ENCODE data around the gene SLC6A4. TPM values are rescaled to one million over a fixed set of nuclear protein-coding genes. Genes with fewer than 3 reads are reported as not detected.

Gene SLC6A4
- total RNA-seq, 5 donors from 2014 or later (not counting 1 experiment from before 2014, with no cell fraction given), result 0.18 to 0.32 TPM; not detected in 3

DNA sequence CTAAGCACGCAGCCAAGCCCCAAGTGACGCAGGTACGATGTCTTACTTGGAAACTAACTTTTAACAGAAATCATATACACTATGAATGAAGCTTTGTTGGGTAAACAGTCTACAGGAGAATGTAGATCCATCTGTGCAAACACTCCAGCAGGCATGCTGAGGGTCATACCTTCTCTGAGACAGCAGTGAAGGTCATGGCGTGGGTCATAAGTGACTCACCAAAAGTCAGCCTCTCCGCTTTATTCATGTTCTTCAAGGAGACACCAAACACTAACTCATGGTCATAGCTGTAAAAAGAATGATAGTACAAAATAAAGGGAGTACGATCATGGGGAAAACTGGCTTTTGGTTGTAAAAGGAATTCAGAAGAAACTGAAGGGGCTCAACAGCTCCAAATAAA, 35.6 kb upstream of the SLC6A4 start:
- ATAC-seq (replicated peaks in 1 of 4), result no peak
- Mint-ChIP-seq H3K27ac (no peak overlapping the region), H3K4me3 (no peak overlapping the region), H3K4me1 (no peaks in the 10 kb centered on the region), H3K9me3 (no peaks in the 10 kb centered on the region), H3K27me3 (no peaks in the 10 kb centered on the region), H3K36me3 (peaks cover 67% of the 10 kb centered on the region)
- no peak overlapping the region for H3K4me3 ChIP-seq (ENCODE audit: control insufficient read depth in 1 of 2, extremely low read depth in 1 of 2, low read length in 1 of 2)
- ChIA-PET CTCF (interaction anchor here in 1 of 2 donors (0.8 kb wide), 1 partner anchor 66 kb away, joined by 3 read pairs; no protein-coding TSS in a partner anchor), POLR2A (no interaction called here)
- DNase-seq, result no peak
- H3K9me3 ChIP-seq, result no peaks in the 10 kb centered on the region
- no peak overlapping the region for H3K27ac ChIP-seq (ENCODE audit: low read length)
- no peaks in the 10 kb centered on the region for H3K4me1 ChIP-seq (ENCODE audit: control insufficient read depth in 1 of 2, extremely low read depth in 1 of 2, insufficient read depth in 2 of 2, low read length in 2 of 2)
- H3K27me3 ChIP-seq (replicated peaks in 1 of 2; ENCODE audit: control insufficient read depth in 2 of 2, extremely low read depth in 1 of 2, insufficient read depth in 2 of 2, low read length in 1 of 2), result no peaks in the 10 kb centered on the region
- no CpG with 5 or more reads among the region's 6 CpGs for WGBS (ENCODE audit: insufficient coverage)
- peaks cover 12 to 73% of the 10 kb centered on the region in 2 donors for H3K36me3 ChIP-seq (ENCODE audit: control insufficient read depth in 2 of 2, extremely low read depth in 1 of 2, insufficient read depth in 1 of 2, low read length in 1 of 2)

DNA sequence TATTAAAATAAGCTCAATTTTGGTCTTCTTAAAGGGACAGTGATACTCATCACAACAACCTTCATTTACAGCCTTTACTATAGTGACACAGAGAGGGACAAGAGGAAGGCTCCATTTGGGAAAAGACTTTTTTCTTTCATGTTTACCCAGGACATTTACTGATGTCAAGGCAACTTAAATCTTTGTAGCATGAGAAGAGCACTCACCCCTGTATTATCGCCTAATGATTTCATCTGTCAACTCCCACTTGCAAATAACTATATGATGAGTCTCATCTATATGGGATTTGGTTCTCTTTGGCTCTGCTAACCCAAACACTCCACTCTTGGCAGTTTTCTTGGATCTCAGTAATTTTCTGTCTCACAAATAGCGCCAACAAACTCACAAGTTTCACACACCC, 32.1 kb upstream of the SLC6A4 start:
- CTCF ChIA-PET, result no interaction called here

DNA sequence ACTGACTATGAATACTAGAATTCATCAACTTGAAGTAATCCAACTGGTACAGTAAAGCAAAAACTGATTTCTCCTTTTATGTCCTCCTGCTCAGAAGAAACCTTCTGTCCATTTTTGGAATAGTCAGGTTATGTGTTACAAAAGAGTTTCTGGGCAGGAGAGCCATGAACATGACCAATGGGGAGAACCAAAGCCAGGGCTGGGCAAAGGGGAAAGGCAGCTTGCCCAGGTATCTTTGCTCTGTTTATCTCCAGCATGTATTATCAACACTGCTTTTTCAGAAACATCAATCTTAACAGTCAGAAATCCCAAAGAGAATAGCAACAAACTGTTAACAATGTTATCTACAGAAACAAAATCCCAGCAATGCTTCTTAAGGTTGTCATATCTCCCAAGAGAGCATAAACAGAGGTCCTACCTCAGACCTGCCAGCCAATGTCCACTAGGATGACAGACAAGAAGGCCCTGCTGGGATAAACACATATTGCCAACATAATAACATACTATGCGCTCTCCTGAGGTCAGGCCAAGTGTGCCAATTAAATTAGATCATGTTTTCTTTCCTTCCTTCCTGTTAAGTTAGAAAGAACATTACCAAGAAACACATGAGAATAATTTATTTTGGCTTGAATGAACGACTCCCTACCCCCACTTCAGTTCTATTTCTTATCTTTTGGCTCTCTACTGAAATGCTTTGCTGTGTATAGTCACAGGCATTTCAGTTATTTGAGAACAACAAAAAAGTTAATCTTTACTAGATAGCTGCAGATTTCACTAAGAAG, 28.2 kb upstream of the SLC6A4 start:
- no peaks in the 10 kb centered on the region for H3K9me3 Mint-ChIP-seq
- DNase-seq (no peak), ATAC-seq (replicated peaks in 1 of 4) (no peak)
- no peak overlapping the region for H3K4me3 ChIP-seq (ENCODE audit: control insufficient read depth in 1 of 2, extremely low read depth in 1 of 2, low read length in 1 of 2)
- H3K27me3 Mint-ChIP-seq, result no peaks in the 10 kb centered on the region
- WGBS (ENCODE audit: insufficient coverage), result no CpG with 5 or more reads among the region's 2 CpGs
- H3K9me3 ChIP-seq, result no peaks in the 10 kb centered on the region
- no peak overlapping the region for H3K4me3 Mint-ChIP-seq
- no peak overlapping the region for H3K27ac ChIP-seq (ENCODE audit: low read length)
- no peaks in the 10 kb centered on the region for H3K27me3 ChIP-seq (replicated peaks in 1 of 2; ENCODE audit: control insufficient read depth in 2 of 2, extremely low read depth in 1 of 2, insufficient read depth in 2 of 2, low read length in 1 of 2)
- H3K36me3 ChIP-seq (ENCODE audit: control insufficient read depth in 2 of 2, extremely low read depth in 1 of 2, insufficient read depth in 1 of 2, low read length in 1 of 2), result peaks cover 22 to 70% of the 10 kb centered on the region in 2 donors
- H3K36me3 Mint-ChIP-seq, result peaks cover 60% of the 10 kb centered on the region
- POLR2A ChIA-PET, result no interaction called here
- H3K4me1 ChIP-seq (ENCODE audit: control insufficient read depth in 1 of 2, extremely low read depth in 1 of 2, insufficient read depth in 2 of 2, low read length in 2 of 2), result no peaks in the 10 kb centered on the region
- CTCF ChIA-PET, result no interaction called here
- peaks cover 0 to 6% (median 0%) of the 10 kb centered on the region in 3 donors for H3K4me1 Mint-ChIP-seq
- no peak overlapping the region for H3K27ac Mint-ChIP-seq

More for the DNA sequence above, 32.1 kb upstream of the SLC6A4 start:
- Mint-ChIP-seq H3K4me1 (no peaks in the 10 kb centered on the region), H3K27ac (no peak overlapping the region), H3K4me3 (no peak overlapping the region), H3K27me3 (no peaks in the 10 kb centered on the region), H3K9me3 (no peaks in the 10 kb centered on the region), H3K36me3 (peaks cover 64% of the 10 kb centered on the region)
- POLR2A ChIA-PET, result no interaction called here
- Histone ChIP-seq H3K27ac (ENCODE audit: low read length) (no peak overlapping the region), H3K9me3 (no peaks in the 10 kb centered on the region), H3K36me3 (ENCODE audit: control insufficient read depth in 2 of 2, extremely low read depth in 1 of 2, insufficient read depth in 1 of 2, low read length in 1 of 2) (peaks cover 18 to 78% of the 10 kb centered on the region in 2 donors), H3K4me1 (ENCODE audit: control insufficient read depth in 1 of 2, extremely low read depth in 1 of 2, insufficient read depth in 2 of 2, low read length in 2 of 2) (no peaks in the 10 kb centered on the region), H3K27me3 (replicated peaks in 1 of 2; ENCODE audit: control insufficient read depth in 2 of 2, extremely low read depth in 1 of 2, insufficient read depth in 2 of 2, low read length in 1 of 2) (no peaks in the 10 kb centered on the region), H3K4me3 (ENCODE audit: control insufficient read depth in 1 of 2, extremely low read depth in 1 of 2, low read length in 1 of 2) (no peak overlapping the region)
- no peak for DNase-seq
- ATAC-seq (replicated peaks in 1 of 4), result no peak
- no CpG with 5 or more reads among the region's 2 CpGs for WGBS (ENCODE audit: insufficient coverage)

DNA sequence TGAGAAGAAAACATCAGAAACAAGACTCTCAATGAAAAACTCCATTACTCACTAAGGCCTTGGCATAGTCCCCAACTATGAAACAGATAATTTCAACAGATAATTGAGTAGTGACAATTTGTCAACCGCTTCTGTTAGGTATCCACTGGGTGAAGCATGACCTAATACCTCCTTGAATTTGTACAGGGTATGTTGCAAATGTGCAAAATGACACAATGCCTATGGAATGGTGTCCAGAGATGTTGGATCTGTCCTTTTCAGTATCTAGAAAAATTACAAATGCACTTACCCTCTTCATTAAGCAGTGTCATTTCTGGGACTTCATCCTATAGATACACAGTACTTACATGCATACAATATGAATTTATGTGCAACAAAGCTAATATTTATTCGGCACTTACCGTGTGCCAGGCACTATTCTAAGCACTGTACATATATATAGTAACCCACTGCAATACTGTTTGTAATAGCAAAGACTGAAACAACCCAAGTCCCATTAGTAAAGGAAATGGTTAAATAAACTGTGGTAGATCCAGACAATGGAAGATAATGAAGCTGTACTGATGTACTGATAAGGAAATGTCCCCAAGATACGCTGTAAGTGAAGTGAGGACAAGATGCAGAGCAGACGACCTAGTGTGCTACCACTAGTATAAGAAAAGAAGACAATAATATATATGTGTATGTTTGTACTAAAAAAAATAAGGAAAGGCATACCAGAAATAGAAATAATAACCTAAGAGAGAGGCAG, 21.4 kb upstream of the SLC6A4 start:
- Histone ChIP-seq H3K27ac (ENCODE audit: low read length) (no peak overlapping the region), H3K27me3 (replicated peaks in 1 of 2; ENCODE audit: control insufficient read depth in 2 of 2, extremely low read depth in 1 of 2, insufficient read depth in 2 of 2, low read length in 1 of 2) (no peaks in the 10 kb centered on the region), H3K4me1 (ENCODE audit: control insufficient read depth in 1 of 2, extremely low read depth in 1 of 2, insufficient read depth in 2 of 2, low read length in 2 of 2) (no peaks in the 10 kb centered on the region), H3K9me3 (no peaks in the 10 kb centered on the region), H3K4me3 (ENCODE audit: control insufficient read depth in 1 of 2, extremely low read depth in 1 of 2, low read length in 1 of 2) (no peak overlapping the region), H3K36me3 (ENCODE audit: control insufficient read depth in 2 of 2, extremely low read depth in 1 of 2, insufficient read depth in 1 of 2, low read length in 1 of 2) (peaks cover 13 to 54% of the 10 kb centered on the region in 2 donors)
- H3K27ac Mint-ChIP-seq, result no peak overlapping the region
- ATAC-seq (replicated peaks in 1 of 4) (no peak), DNase-seq (no peak)
- peaks cover 51% of the 10 kb centered on the region for H3K36me3 Mint-ChIP-seq
- ChIA-PET CTCF (interaction anchor here in 1 of 2 donors (0.6 kb wide), 1 partner anchor 16 kb away, joined by 4 read pairs; no protein-coding TSS in a partner anchor), POLR2A (no interaction called here)
- no CpG with 5 or more reads among the region's 5 CpGs for WGBS (ENCODE audit: insufficient coverage)
- peaks cover 0 to 7% (median 0%) of the 10 kb centered on the region in 3 donors for H3K4me1 Mint-ChIP-seq
- H3K27me3 Mint-ChIP-seq, result no peaks in the 10 kb centered on the region
- H3K4me3 Mint-ChIP-seq, result no peak overlapping the region
- no peaks in the 10 kb centered on the region for H3K9me3 Mint-ChIP-seq

DNA sequence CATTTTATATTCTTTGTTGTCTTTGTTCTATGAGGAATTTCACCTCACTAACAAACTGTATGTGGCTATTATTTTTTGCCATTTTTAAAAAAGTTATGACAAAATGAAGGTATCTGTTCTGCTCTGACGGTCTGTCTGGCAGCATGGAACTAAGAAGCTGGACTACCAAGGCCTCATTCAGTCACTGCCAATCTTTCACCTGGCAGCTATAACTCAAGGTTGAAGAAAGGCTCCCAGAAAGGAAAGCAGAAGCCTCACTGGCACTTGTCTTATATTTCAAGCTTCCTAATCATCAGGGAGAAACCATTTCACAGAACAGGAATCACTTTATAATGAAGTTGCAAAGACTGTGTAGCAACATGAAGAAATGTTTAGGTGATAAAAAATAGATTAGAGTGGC, 18.7 kb upstream of the SLC6A4 start:
- Mint-ChIP-seq H3K4me1 (peaks cover 0 to 4% (median 0%) of the 10 kb centered on the region in 3 donors), H3K36me3 (peaks cover 54% of the 10 kb centered on the region), H3K27me3 (no peaks in the 10 kb centered on the region), H3K4me3 (no peak overlapping the region), H3K9me3 (no peaks in the 10 kb centered on the region), H3K27ac (no peak overlapping the region)
- ATAC-seq (replicated peaks in 1 of 4) (no peak), DNase-seq (no peak)
- 100% methylated on average over 1 of the region's 1 CpG for WGBS (ENCODE audit: insufficient coverage)
- H3K27ac ChIP-seq (ENCODE audit: low read length), result no peak overlapping the region
- no peak overlapping the region for H3K4me3 ChIP-seq (ENCODE audit: control insufficient read depth in 1 of 2, extremely low read depth in 1 of 2, low read length in 1 of 2)
- ChIA-PET CTCF (no interaction called here), POLR2A (interaction anchor here in 1 of 2 donors (0.5 kb wide), 2 partner anchors 9 to 69 kb away, joined by 3 read pairs; no protein-coding TSS in a partner anchor)
- H3K27me3 ChIP-seq (replicated peaks in 1 of 2; ENCODE audit: control insufficient read depth in 2 of 2, extremely low read depth in 1 of 2, insufficient read depth in 2 of 2, low read length in 1 of 2), result no peaks in the 10 kb centered on the region
- peaks cover 16 to 47% of the 10 kb centered on the region in 2 donors for H3K36me3 ChIP-seq (ENCODE audit: control insufficient read depth in 2 of 2, extremely low read depth in 1 of 2, insufficient read depth in 1 of 2, low read length in 1 of 2)
- H3K4me1 ChIP-seq (ENCODE audit: control insufficient read depth in 1 of 2, extremely low read depth in 1 of 2, insufficient read depth in 2 of 2, low read length in 2 of 2), result no peaks in the 10 kb centered on the region
- no peaks in the 10 kb centered on the region for H3K9me3 ChIP-seq

DNA sequence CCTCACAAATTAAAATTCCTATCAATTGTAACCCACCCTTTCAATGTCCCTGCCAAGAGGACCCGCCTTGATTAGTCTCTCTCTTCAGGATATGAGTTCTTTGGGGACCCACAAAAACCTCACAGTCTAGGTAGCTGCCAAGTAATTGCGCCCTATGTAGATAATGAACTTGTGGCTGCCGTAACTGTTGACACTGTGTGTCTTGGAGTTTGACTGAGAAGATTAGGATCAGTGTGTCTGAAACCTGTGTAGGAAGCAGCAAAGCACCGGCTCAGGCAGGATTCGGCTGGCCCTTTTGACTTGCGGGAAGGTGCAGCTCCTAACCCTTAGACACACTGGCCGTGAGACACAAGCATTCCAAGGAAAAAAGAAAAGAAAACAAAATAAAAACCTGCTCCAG, 17.8 kb upstream of the SLC6A4 start:
- ChIA-PET POLR2A (no interaction called here), CTCF (no interaction called here)
- Mint-ChIP-seq H3K36me3 (peaks cover 55% of the 10 kb centered on the region), H3K4me3 (no peak overlapping the region), H3K27ac (no peak overlapping the region), H3K9me3 (no peaks in the 10 kb centered on the region), H3K4me1 (no peaks in the 10 kb centered on the region), H3K27me3 (no peaks in the 10 kb centered on the region)
- Histone ChIP-seq H3K36me3 (ENCODE audit: control insufficient read depth in 2 of 2, extremely low read depth in 1 of 2, insufficient read depth in 1 of 2, low read length in 1 of 2) (peaks cover 13 to 49% of the 10 kb centered on the region in 2 donors), H3K4me3 (ENCODE audit: control insufficient read depth in 1 of 2, extremely low read depth in 1 of 2, low read length in 1 of 2) (no peak overlapping the region), H3K9me3 (no peaks in the 10 kb centered on the region), H3K27me3 (replicated peaks in 1 of 2; ENCODE audit: control insufficient read depth in 2 of 2, extremely low read depth in 1 of 2, insufficient read depth in 2 of 2, low read length in 1 of 2) (no peaks in the 10 kb centered on the region), H3K27ac (ENCODE audit: low read length) (no peak overlapping the region), H3K4me1 (ENCODE audit: control insufficient read depth in 1 of 2, extremely low read depth in 1 of 2, insufficient read depth in 2 of 2, low read length in 2 of 2) (no peaks in the 10 kb centered on the region)
- DNase-seq, result no peak
- no peak for ATAC-seq (replicated peaks in 1 of 4)
- WGBS (ENCODE audit: insufficient coverage), result 80% methylated on average over 2 of the region's 7 CpGs

Measured in T-cell (primary cell).